Muscle of leg (tissue), 9 donors: ENCODE results near the gene CSAD. TPM values are rescaled to one million over a fixed set of nuclear protein-coding genes. Genes with fewer than 3 reads are reported as not detected.

ENCODE experiments used
- polyA plus RNA-seq, 8 donors: library from polyadenylated mRNA; unstranded; fragments of 120-200 nt; gene quantifications; one replicate each; pipeline versions ENCODE4 v1.2.1 to v1.2.3, GENCODE V29; 2013; ENCODE audit warnings: inconsistent platforms in 1 of 8, low replicate concordance in 1 of 8; ENCODE audit not compliant: insufficient read length in 8 of 8, insufficient read depth in 1 of 8
- total RNA-seq: library from RNA; stranded (reverse); fragments of 120-200 nt; gene quantifications from one replicate; pipeline ENCODE4 v1.2.4, GENCODE V29; 2013

CSAD gene
- total and polyA plus RNA-seq, 9 donors = 16.2 to 55.0 (median 31.2) TPM

Other genes with a start within 250 kb of the CSAD start
- gene KRT18, start 231.8 kb downstream of the CSAD start, total RNA-seq = 4.3 TPM
- 10 to 100 TPM in 3 of 8 donors, 1 to 10 TPM in 5; 3.6 to 39.0 (median 5.2) TPM for gene KRT18, start 231.8 kb downstream of the CSAD start, polyA plus RNA-seq
- 699 TPM for gene EIF4B, start 174.5 kb downstream of the CSAD start, total RNA-seq
- gene EIF4B, start 174.5 kb downstream of the CSAD start, polyA plus RNA-seq = 100 to 1,000 TPM; 353 to 473 (median 417) TPM
- 49.3 TPM for gene TNS2, start 130.9 kb downstream of the CSAD start, total RNA-seq
- gene TNS2, start 130.9 kb downstream of the CSAD start, polyA plus RNA-seq = 100 to 1,000 TPM in 3 of 8 donors, 10 to 100 TPM in 5; 66.8 to 119 (median 99.4) TPM
- 15.2 TPM for gene SPRYD3, start 101.5 kb downstream of the CSAD start, total RNA-seq
- 10 to 100 TPM; 18.2 to 23.6 (median 20.5) TPM for gene SPRYD3, start 101.5 kb downstream of the CSAD start, polyA plus RNA-seq
- gene IGFBP6, start 83.3 kb downstream of the CSAD start, total RNA-seq = 132 TPM
- gene IGFBP6, start 83.3 kb downstream of the CSAD start, polyA plus RNA-seq = 100 to 1,000 TPM in 4 of 8 donors, 10 to 100 TPM in 4; 50.7 to 181 (median 93.6) TPM
- 0.04 TPM for gene SOAT2, start 77.4 kb downstream of the CSAD start, total RNA-seq
- 1 to 10 TPM in 2 of 8 donors, under 1 TPM in 6; 0.07 to 4.8 (median 0.21) TPM for gene SOAT2, start 77.4 kb downstream of the CSAD start, polyA plus RNA-seq
- 19.0 TPM for gene ZNF740, start 203 bp downstream of the CSAD start, total RNA-seq
- 10 to 100 TPM; 23.9 to 36.9 (median 28.5) TPM for gene ZNF740, start 203 bp downstream of the CSAD start, polyA plus RNA-seq
- gene ITGB7, start 26.3 kb upstream of the CSAD start, total RNA-seq = 0.80 TPM
- 1 to 10 TPM in 3 of 8 donors, under 1 TPM in 5; 0.27 to 1.4 (median 0.74) TPM for gene ITGB7, start 26.3 kb upstream of the CSAD start, polyA plus RNA-seq
- gene RARG, start 51.3 kb upstream of the CSAD start, total RNA-seq = 17.5 TPM
- gene RARG, start 51.3 kb upstream of the CSAD start, polyA plus RNA-seq = 10 to 100 TPM; 20.1 to 44.5 (median 30.1) TPM
- 4.0 TPM for gene ESPL1, start 87.4 kb upstream of the CSAD start, total RNA-seq
- 1 to 10 TPM; 4.6 to 9.8 (median 6.5) TPM for gene ESPL1, start 87.4 kb upstream of the CSAD start, polyA plus RNA-seq
- 875 TPM for gene PFDN5, start 114.6 kb upstream of the CSAD start, total RNA-seq
- gene PFDN5, start 114.6 kb upstream of the CSAD start, polyA plus RNA-seq = 100 to 1,000 TPM; 451 to 711 (median 530) TPM
- gene MYG1, start 118.8 kb upstream of the CSAD start, total RNA-seq = 47.5 TPM
- 10 to 100 TPM; 34.7 to 43.8 (median 37.0) TPM for gene MYG1, start 118.8 kb upstream of the CSAD start, polyA plus RNA-seq
- gene AAAS, start 140.7 kb upstream of the CSAD start, total RNA-seq = 48.9 TPM
- 10 to 100 TPM; 47.9 to 62.4 (median 52.3) TPM for gene AAAS, start 140.7 kb upstream of the CSAD start, polyA plus RNA-seq
- 0.04 TPM for gene SP7, start 155.4 kb upstream of the CSAD start, total RNA-seq
- under 1 TPM in 3 of 8 donors, not detected in 5; 0.05 to 0.20 (median 0.06) TPM for gene SP7, start 155.4 kb upstream of the CSAD start, polyA plus RNA-seq
- gene SP1, start 199.3 kb upstream of the CSAD start, total RNA-seq = 34.8 TPM
- 10 to 100 TPM; 28.7 to 48.3 (median 37.4) TPM for gene SP1, start 199.3 kb upstream of the CSAD start, polyA plus RNA-seq
- not detected for gene AMHR2, start 242.9 kb upstream of the CSAD start, total RNA-seq
- under 1 TPM in 5 of 8 donors, not detected in 3; 0.09 to 0.36 (median 0.20) TPM for gene AMHR2, start 242.9 kb upstream of the CSAD start, polyA plus RNA-seq